NCI-H1417 (cell line): ENCODE data around the gene CAMTA1.

Experiments used
- DNase-seq, 3 experiments: peaks; one replicate each; lab custom pipeline; 2025; lab: John Stamatoyannopoulos, UW

CAMTA1 gene

GRCh38 chr1:7430047-7430608 lies 644.9 kb downstream of the CAMTA1 start:
- no peak for DNase-seq

- no peak for DNase-seq
Observed at GRCh38 chr1:7430691-7431090, 645.4 kb downstream of the CAMTA1 start.

- DNase-seq = peak in 2 of 3 experiments; percentile 64 to 78
Observed at GRCh38 chr1:7432102-7432899, 647.0 kb downstream of the CAMTA1 start.

GRCh38 chr1:7432900-7433380 lies 647.7 kb downstream of the CAMTA1 start:
- DNase-seq = peak in 2 of 3 experiments; percentile 37 to 51

DNA sequence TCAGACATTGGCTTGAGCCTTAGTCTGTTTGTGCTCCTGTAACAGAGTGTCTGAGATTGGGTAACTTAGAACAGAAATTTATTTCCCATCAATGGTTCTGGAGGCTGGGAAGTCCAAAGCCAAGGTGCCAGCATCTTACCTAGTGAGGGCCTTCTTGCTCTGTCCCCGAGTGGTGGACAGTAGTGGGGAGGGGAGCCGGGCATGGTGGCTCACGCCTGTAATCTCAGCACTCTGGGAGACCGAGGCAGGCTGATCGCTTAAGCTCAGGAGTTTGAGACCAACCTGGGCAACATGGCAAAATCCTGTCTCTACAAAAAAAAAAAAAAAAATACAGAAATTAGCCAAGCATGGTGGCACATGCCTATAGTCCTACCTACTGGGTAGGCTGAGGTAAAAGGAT lies 649.3 kb downstream of the CAMTA1 start:
- DNase-seq = no peak

- no peak for DNase-seq
Observed at GRCh38 chr1:7435276-7436055, 650.2 kb downstream of the CAMTA1 start.

GRCh38 chr1:7436056-7437005 lies 651.1 kb downstream of the CAMTA1 start:
- DNase-seq = no peak

DNA sequence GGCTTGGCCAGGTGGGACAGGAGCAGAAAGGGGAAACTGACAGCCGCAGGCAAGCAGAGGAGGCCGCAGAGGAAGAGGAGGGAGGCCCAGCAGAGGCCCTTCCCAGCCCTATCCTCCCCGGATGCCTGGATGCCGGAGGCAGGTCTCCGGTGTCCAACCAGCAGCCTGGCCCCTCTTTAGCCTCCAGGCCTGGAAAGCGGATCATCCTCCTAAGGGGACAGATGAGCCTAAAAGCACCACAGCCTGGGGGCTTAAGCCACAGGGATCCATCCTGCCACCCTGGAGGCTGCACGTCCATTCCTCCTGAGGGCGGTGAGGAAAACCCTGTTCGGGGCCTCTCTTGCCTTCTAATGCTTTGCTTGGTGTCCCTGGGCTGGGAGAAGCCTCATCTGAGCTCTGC lies 651.8 kb downstream of the CAMTA1 start:
- peak in 1 of 3 experiments; percentile 4 for DNase-seq

- DNase-seq = no peak
Observed at GRCh38 chr1:7437608-7438395, 652.5 kb downstream of the CAMTA1 start.

- DNase-seq = no peak
Observed at GRCh38 chr1:7438396-7438785, 653.1 kb downstream of the CAMTA1 start.

GRCh38 chr1:7438921-7439655 lies 653.8 kb downstream of the CAMTA1 start:
- no peak for DNase-seq

- no peak for DNase-seq
Observed at GRCh38 chr1:7440154-7440553, 654.9 kb downstream of the CAMTA1 start.

GRCh38 chr1:7441143-7441841 lies 656.0 kb downstream of the CAMTA1 start:
- DNase-seq = no peak

- no peak for DNase-seq
Observed at GRCh38 chr1:7442036-7442435, 656.8 kb downstream of the CAMTA1 start.

- DNase-seq = no peak
Observed at GRCh38 chr1:7442918-7443317, 657.7 kb downstream of the CAMTA1 start.

GRCh38 chr1:7444363-7444762 lies 659.1 kb downstream of the CAMTA1 start:
- DNase-seq = no peak

DNA sequence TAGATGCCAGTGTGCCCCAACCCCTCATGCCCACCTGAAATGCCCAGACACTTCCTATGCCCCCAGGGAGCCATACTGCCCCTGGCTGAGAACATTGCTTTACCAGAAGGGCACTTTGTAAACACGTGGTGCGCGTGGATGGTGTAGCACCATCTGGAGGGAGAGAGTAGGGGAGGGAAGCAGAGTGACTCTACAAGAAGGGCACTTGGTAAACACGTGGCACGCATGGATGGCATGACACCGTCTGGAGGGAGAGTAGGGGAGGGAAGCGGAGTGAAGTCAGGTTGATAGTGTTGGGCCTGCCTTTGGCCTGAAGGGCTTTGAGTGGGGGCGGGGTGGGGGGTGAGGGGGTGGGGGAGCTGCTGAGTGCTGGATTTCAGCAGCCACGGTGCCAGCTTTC lies 661.8 kb downstream of the CAMTA1 start:
- DNase-seq = peak; percentile 48 to 92 (median 79)

DNA sequence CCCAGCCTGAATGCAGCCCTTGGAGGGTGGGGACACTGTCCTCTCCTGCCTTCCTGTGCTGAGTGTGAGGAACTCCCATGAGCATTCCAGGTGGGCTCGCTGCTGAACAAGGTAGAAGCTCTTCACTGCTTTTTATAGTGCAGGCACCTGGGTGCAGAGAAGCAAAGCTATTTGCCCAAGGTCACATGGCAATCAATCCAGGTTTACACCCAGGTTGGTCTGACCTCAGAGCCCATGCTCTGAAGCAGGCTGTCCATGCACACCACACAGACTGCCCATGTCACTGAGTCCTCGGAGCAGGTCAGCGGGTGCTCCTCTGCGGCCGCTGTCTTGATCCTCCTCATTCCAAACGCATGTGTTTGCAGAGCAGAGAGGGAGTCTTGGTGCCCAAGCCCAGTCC lies 662.5 kb downstream of the CAMTA1 start:
- peak; percentile 29 to 38 (median 32) for DNase-seq

GRCh38 chr1:7448986-7449385 lies 663.7 kb downstream of the CAMTA1 start:
- DNase-seq = no peak
